Smooth muscle cell (in vitro differentiated cells): ENCODE data around the gene KIAA0753. TPM values are rescaled to one million over a fixed set of nuclear protein-coding genes. Genes with fewer than 3 reads are reported as not detected.

Experiments used
- DNase-seq: peaks from one replicate; lab custom pipeline; 2025; ENCODE audit not compliant: unreplicated experiment; lab: John Stamatoyannopoulos, UW
- H2AFZ ChIP-seq: fragments of 200-600 bp; sonication (generic); 2 replicates; pipeline ENCODE4 v1.6.0; 2016; ENCODE audit warnings: antibody characterized with exemption, low read depth, mild to moderate bottlenecking
- H3F3A ChIP-seq: fragments of 200-600 bp; sonication (generic); 2 replicates; pipeline ENCODE4 v1.6.0; 2017; ENCODE audit warnings: antibody characterized with exemption, low read depth
- H3K27ac ChIP-seq: fragments of 200-600 bp; sonication (generic); 2 replicates; pipeline ENCODE4 v1.5.1; 2016; ENCODE audit warnings: low read depth, mild to moderate bottlenecking
- H3K27me3 ChIP-seq: fragments of 200-600 bp; sonication (generic); 2 replicates; pipeline ENCODE4 v1.6.1; 2016; ENCODE audit warnings: low read depth, mild to moderate bottlenecking
- H3K36me3 ChIP-seq: fragments of 200-600 bp; sonication (generic); 2 replicates; pipeline ENCODE4 v1.5.1; 2016; ENCODE audit warnings: low read depth
- H3K4me1 ChIP-seq: fragments of 200-600 bp; sonication (generic); 2 replicates; pipeline ENCODE4 v1.5.1; 2016; ENCODE audit warnings: low read depth
- H3K4me2 ChIP-seq: fragments of 200-600 bp; sonication (generic); 2 replicates; pipeline ENCODE4 v1.6.0; 2016; ENCODE audit warnings: mild to moderate bottlenecking
- H3K4me3 ChIP-seq: fragments of 200-600 bp; sonication (generic); 2 replicates; pipeline ENCODE4 v1.5.1; 2016; ENCODE audit warnings: mild to moderate bottlenecking
- H3K79me2 ChIP-seq: fragments of 200-600 bp; sonication (generic); 2 replicates; pipeline ENCODE4 v1.6.0; 2016; ENCODE audit warnings: low read depth, mild to moderate bottlenecking
- H3K9ac ChIP-seq: fragments of 200-600 bp; sonication (generic); 2 replicates; pipeline ENCODE4 v1.6.0; 2016; ENCODE audit warnings: low read depth
- H3K9me3 ChIP-seq: fragments of 200-600 bp; sonication (generic); replicated peaks from 2 replicates; pipeline ENCODE4 v1.5.1; 2016; ENCODE audit warnings: low read depth
- H4K20me1 ChIP-seq: fragments of 200-600 bp; sonication (generic); 2 replicates; pipeline ENCODE4 v1.6.0; 2016; ENCODE audit warnings: low read depth
- WGBS: methylation state at CpG from one replicate; pipeline ENCODE4 v1.1.7; 2016; ENCODE audit warnings: low lambda C conversion rate; 5-methylcytosine and 5-hydroxymethylcytosine counted together
- polyA plus RNA-seq: library from polyadenylated mRNA; unstranded; fragments of >200 nt; fragmentation: Nextera tagmentation; extraction: Ambion mirVana; gene quantifications from 2 replicates; pipeline ENCODE4 v1.2.1, GENCODE V29; 2016
- total RNA-seq: library from RNA; depleted of rRNA; stranded (reverse); fragments of >200 nt; gene quantifications from 2 replicates; pipeline ENCODE4 v1.2.3, GENCODE V29; 2014
- TF ChIP-seq, protein P1 (sequence below): fragments of 200-600 bp; sonication (generic); IDR thresholded peaks from 2 replicates; pipeline ENCODE4 v1.5.1; 2017; ENCODE audit warnings: borderline replicate concordance, mild to moderate bottlenecking, antibody characterized with exemption; ENCODE audit not compliant: insufficient read depth, poor library complexity, severe bottlenecking

KIAA0753 gene
- total and polyA plus RNA-seq, 2 experiments from 2014 or later, result 4.9 to 15.0 TPM

DNA sequence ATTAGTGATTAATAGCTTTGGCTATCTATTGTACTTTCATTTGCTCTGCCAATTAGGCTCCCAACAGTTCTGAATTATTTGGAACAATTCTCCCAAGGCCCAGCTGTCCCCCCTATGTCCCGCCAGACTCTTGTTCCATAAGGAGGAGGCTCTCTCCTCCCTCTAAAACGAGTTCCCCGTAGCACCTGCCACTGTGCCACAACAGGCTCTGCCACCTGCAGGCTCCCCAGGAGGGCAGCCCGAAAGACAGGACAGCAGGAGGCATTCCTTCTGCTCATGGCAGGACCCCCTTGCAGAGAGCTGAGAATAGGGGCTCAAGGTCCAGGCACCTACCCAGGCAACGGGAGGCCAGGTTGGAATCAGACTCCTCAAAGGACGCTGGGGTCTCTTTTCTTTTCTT, 93.2 kb downstream of the KIAA0753 start:
- 77% methylated on average over 6 of the region's 6 CpGs for WGBS
- no peaks in the 10 kb centered on the region for H3K9me3 ChIP-seq
- DNase-seq, result no peak

GRCh38 chr17:6546069-6546718, 94.3 kb downstream of the KIAA0753 start:
- H3K9me3 ChIP-seq, result no peaks in the 10 kb centered on the region
- H3K27ac ChIP-seq, result no peak overlapping the region
- H3K4me1 ChIP-seq, result no peaks in the 10 kb centered on the region
- no peaks in the 10 kb centered on the region for H3F3A ChIP-seq
- no peaks in the 10 kb centered on the region for H3K27me3 ChIP-seq
- peaks cover 4% of the 10 kb centered on the region for H4K20me1 ChIP-seq
- 89% methylated on average over 10 of the region's 10 CpGs for WGBS
- H3K79me2 ChIP-seq, result no peaks in the 10 kb centered on the region
- TF ChIP-seq, protein P1, sequence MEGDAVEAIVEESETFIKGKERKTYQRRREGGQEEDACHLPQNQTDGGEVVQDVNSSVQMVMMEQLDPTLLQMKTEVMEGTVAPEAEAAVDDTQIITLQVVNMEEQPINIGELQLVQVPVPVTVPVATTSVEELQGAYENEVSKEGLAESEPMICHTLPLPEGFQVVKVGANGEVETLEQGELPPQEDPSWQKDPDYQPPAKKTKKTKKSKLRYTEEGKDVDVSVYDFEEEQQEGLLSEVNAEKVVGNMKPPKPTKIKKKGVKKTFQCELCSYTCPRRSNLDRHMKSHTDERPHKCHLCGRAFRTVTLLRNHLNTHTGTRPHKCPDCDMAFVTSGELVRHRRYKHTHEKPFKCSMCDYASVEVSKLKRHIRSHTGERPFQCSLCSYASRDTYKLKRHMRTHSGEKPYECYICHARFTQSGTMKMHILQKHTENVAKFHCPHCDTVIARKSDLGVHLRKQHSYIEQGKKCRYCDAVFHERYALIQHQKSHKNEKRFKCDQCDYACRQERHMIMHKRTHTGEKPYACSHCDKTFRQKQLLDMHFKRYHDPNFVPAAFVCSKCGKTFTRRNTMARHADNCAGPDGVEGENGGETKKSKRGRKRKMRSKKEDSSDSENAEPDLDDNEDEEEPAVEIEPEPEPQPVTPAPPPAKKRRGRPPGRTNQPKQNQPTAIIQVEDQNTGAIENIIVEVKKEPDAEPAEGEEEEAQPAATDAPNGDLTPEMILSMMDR, result no peak
- DNase-seq, result no peak
- H2AFZ ChIP-seq, result no peak overlapping the region
- H3K4me3 ChIP-seq, result no peak overlapping the region
- H3K4me2 ChIP-seq, result no peak overlapping the region
- H3K36me3 ChIP-seq, result no peaks in the 10 kb centered on the region
- no peak overlapping the region for H3K9ac ChIP-seq

More for the DNA sequence above, 93.2 kb downstream of the KIAA0753 start:
- no peaks in the 10 kb centered on the region for H3K4me1 ChIP-seq
- H3K9ac ChIP-seq, result no peak overlapping the region
- peaks cover 4% of the 10 kb centered on the region for H4K20me1 ChIP-seq
- H3F3A ChIP-seq, result no peaks in the 10 kb centered on the region
- H3K79me2 ChIP-seq, result no peaks in the 10 kb centered on the region
- no peaks in the 10 kb centered on the region for H3K36me3 ChIP-seq
- H3K4me3 ChIP-seq, result no peak overlapping the region
- no peaks in the 10 kb centered on the region for H3K27me3 ChIP-seq
- no peak overlapping the region for H3K27ac ChIP-seq
- H2AFZ ChIP-seq, result no peak overlapping the region
- no peak overlapping the region for H3K4me2 ChIP-seq
- TF ChIP-seq, protein P1, result no peak

DNA sequence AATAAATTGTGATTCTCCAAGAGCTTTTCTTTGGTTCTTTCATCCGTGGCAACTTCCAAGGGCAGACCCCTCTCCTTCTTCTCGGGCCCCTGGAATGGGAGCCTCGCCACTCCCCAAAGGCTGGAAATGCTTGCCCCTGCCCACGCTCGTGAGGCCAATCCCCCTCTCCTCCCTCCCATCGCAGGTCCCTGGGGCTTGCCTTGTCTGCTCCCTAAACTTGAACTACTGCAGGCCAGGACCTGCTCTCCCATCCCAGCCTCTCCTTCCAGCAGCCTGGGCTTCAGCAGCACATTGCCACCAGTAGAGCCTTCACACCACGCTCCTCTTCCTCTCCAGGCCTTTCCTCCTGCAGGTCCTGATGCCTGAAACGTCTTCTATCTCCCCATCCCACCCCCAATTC, 95.2 kb downstream of the KIAA0753 start:
- Histone ChIP-seq H3K79me2 (no peaks in the 10 kb centered on the region), H3F3A (no peaks in the 10 kb centered on the region), H3K27ac (no peak overlapping the region), H3K9me3 (no peaks in the 10 kb centered on the region), H3K27me3 (no peaks in the 10 kb centered on the region), H3K4me2 (no peak overlapping the region), H2AFZ (no peak overlapping the region), H3K9ac (no peak overlapping the region), H3K4me3 (no peak overlapping the region), H4K20me1 (peaks cover 4% of the 10 kb centered on the region), H3K4me1 (no peaks in the 10 kb centered on the region), H3K36me3 (no peaks in the 10 kb centered on the region)
- DNase-seq, result no peak
- 77% methylated on average over 8 of the region's 8 CpGs for WGBS
- TF ChIP-seq, protein P1, result no peak

DNA sequence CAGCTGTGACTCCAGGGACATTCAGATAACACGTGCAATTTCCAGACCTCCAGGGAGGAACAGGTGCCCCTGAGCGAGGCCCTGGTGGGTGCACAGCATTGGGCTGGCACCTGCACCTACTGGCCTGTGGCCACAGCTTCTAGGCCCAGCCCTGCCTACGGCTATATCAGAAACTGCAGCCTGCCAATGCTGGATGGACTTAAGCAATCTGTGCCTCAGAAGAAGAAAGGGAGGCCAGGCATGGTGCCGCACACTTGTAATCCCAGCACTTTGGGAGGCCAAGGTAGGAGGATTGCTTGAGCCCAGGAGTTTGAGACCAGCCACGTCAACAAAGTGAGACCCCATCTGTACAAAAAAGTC, 96.5 kb downstream of the KIAA0753 start:
- Histone ChIP-seq H3K9ac (no peak overlapping the region), H3K4me3 (no peak overlapping the region), H3K4me1 (no peaks in the 10 kb centered on the region), H2AFZ (no peak overlapping the region), H3K27ac (no peak overlapping the region), H3K36me3 (no peaks in the 10 kb centered on the region), H3K4me2 (no peak overlapping the region), H3K9me3 (peaks cover 3% of the 10 kb centered on the region), H3K27me3 (no peaks in the 10 kb centered on the region), H3K79me2 (no peaks in the 10 kb centered on the region), H4K20me1 (peaks cover 4% of the 10 kb centered on the region), H3F3A (no peaks in the 10 kb centered on the region)
- TF ChIP-seq, protein P1, result no peak
- no peak for DNase-seq
- WGBS, result 97% methylated on average over 5 of the region's 5 CpGs
